Calu3 (cell line): ENCODE results near the gene GRIN3A. TPM values are rescaled to one million over a fixed set of nuclear protein-coding genes. Genes with fewer than 3 reads are reported as not detected.

Source experiments
- BruUV-seq: library from RNA; stranded (reverse); fragments of 400-500 nt; replicated peaks from 2 replicates; lab custom pipeline; 2021; lab: Mats Ljungman, UMichigan
- CTCF ChIA-PET: fragments of 300-600 bp; sonication (Branson Sonifier 250); formaldehyde crosslinking; loops from one replicate; lab custom pipeline; 2022; ENCODE audit warnings: antibody characterized with exemption; lab: Charles Lee
- DNase-seq: peaks from one replicate; pipeline ENCODE4 v3.0.0; 2022
- H3K27ac Mint-ChIP-seq: one replicate; pipeline ENCODE4 v1.8.0; 2022; ENCODE audit warnings: mixed read lengths; ENCODE audit not compliant: unreplicated experiment
- H3K27me3 Mint-ChIP-seq: one replicate; pipeline ENCODE4 v1.8.0; 2022; ENCODE audit warnings: mixed read lengths; ENCODE audit not compliant: unreplicated experiment
- H3K36me3 Mint-ChIP-seq: one replicate; pipeline ENCODE4 v1.8.0; 2022; ENCODE audit warnings: mild to moderate bottlenecking, moderate library complexity, mixed read lengths; ENCODE audit not compliant: insufficient read depth, unreplicated experiment
- H3K4me1 Mint-ChIP-seq: one replicate; pipeline ENCODE4 v1.8.0; 2022; ENCODE audit warnings: mild to moderate bottlenecking, low read depth, mixed read lengths; ENCODE audit not compliant: unreplicated experiment
- H3K4me3 Mint-ChIP-seq: one replicate; pipeline ENCODE4 v1.8.0; 2022; ENCODE audit warnings: mild to moderate bottlenecking, low read depth, moderate library complexity, mixed read lengths; ENCODE audit not compliant: unreplicated experiment
- H3K9me3 Mint-ChIP-seq: one replicate; pipeline ENCODE4 v1.8.0; 2022; ENCODE audit warnings: low read depth, mixed read lengths; ENCODE audit not compliant: unreplicated experiment
- CTCF ChIP-seq: fragments of 200-600 bp; IDR thresholded peaks from one replicate; pipeline ENCODE4 v1.8.0; 2022; ENCODE audit warnings: antibody characterized with exemption; ENCODE audit not compliant: unreplicated experiment
- intact Hi-C: fragments of 100-400 bp; cut with micrococcal nuclease; formaldehyde crosslinking; loops from one replicate; pipeline ENCODE4 v1.10.0; 2022; ENCODE audit not compliant: unreplicated experiment
- total RNA-seq: library from RNA; stranded (reverse); gene quantifications from 2 replicates; pipeline ENCODE4 v1.2.3, GENCODE V29; 2022

The GRIN3A gene
- total RNA-seq, 1 experiment from 2014 or later, result not detected

DNA sequence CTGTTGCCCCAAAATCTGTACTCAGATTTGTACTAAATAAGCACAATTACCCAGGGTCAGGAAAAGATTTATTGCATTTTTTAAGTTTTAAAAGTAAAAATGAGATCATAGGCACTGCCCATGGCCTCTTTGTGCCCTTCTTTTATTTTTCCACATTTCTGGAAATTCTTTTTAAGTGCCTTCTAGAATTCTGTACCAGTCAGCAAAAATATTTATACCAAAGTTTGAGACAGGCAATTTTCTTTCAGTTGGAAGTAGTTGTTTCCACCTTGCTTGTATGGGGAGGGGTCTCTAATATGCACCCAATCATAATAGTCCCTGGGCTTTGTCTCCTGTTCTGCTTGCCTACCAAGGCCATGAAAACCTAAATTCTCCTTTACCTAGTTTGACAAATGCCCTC is 210.4 kb downstream of the GRIN3A start:
- TF ChIP-seq CTCF, result no peak
- no peaks in the 10 kb centered on the region for H3K9me3 Mint-ChIP-seq
- no peak for DNase-seq
- BruUV-seq, result no TSS peak
- H3K4me1 Mint-ChIP-seq, result no peaks in the 10 kb centered on the region
- H3K36me3 Mint-ChIP-seq, result peaks cover 2% of the 10 kb centered on the region
- intact Hi-C loops, result no loop called here
- CTCF ChIA-PET, result no interaction called here
- no peak overlapping the region for H3K27ac Mint-ChIP-seq
- H3K27me3 Mint-ChIP-seq, result no peaks in the 10 kb centered on the region
- no peak overlapping the region for H3K4me3 Mint-ChIP-seq

- no TSS peak for BruUV-seq
These were observed 211.4 kb downstream of the GRIN3A start for GRCh38 chr9:101527066-101527465.

GRCh38 chr9:101524371-101524770 is 214.1 kb downstream of the GRIN3A start:
- no peak overlapping the region for H3K27ac Mint-ChIP-seq
- H3K36me3 Mint-ChIP-seq, result no peaks in the 10 kb centered on the region
- CTCF ChIA-PET, result no interaction called here
- peaks cover 14% of the 10 kb centered on the region for H3K27me3 Mint-ChIP-seq
- BruUV-seq, result no TSS peak
- TF ChIP-seq CTCF, result no peak
- DNase-seq, result no peak
- no peaks in the 10 kb centered on the region for H3K9me3 Mint-ChIP-seq
- intact Hi-C loops, result no loop called here
- no peaks in the 10 kb centered on the region for H3K4me1 Mint-ChIP-seq
- H3K4me3 Mint-ChIP-seq, result no peak overlapping the region

More at GRCh38 chr9:101527066-101527465, 211.4 kb downstream of the GRIN3A start:
- no peak overlapping the region for H3K27ac Mint-ChIP-seq
- peaks cover 9% of the 10 kb centered on the region for H3K27me3 Mint-ChIP-seq
- no peaks in the 10 kb centered on the region for H3K4me1 Mint-ChIP-seq
- intact Hi-C loops, result no loop called here
- no peak for DNase-seq
- no peaks in the 10 kb centered on the region for H3K36me3 Mint-ChIP-seq
- TF ChIP-seq CTCF, result no peak
- no peaks in the 10 kb centered on the region for H3K9me3 Mint-ChIP-seq
- no peak overlapping the region for H3K4me3 Mint-ChIP-seq
- CTCF ChIA-PET, result no interaction called here

Other genes starting within 250 kb of the GRIN3A start
- gene RNF20, start 204.8 kb downstream of the GRIN3A start, total RNA-seq, result 30.5 and 34.4 TPM in 2 replicates
- not detected in 2 replicates for gene PPP3R2, start 143.7 kb downstream of the GRIN3A start, total RNA-seq